ENCODE measurements around the gene MAJIN. TPM values are rescaled to one million over a fixed set of nuclear protein-coding genes. Genes with fewer than 3 reads are reported as not detected.

The MAJIN gene
- total RNA-seq, 4 donors from 2014 or later, result not detected

DNA sequence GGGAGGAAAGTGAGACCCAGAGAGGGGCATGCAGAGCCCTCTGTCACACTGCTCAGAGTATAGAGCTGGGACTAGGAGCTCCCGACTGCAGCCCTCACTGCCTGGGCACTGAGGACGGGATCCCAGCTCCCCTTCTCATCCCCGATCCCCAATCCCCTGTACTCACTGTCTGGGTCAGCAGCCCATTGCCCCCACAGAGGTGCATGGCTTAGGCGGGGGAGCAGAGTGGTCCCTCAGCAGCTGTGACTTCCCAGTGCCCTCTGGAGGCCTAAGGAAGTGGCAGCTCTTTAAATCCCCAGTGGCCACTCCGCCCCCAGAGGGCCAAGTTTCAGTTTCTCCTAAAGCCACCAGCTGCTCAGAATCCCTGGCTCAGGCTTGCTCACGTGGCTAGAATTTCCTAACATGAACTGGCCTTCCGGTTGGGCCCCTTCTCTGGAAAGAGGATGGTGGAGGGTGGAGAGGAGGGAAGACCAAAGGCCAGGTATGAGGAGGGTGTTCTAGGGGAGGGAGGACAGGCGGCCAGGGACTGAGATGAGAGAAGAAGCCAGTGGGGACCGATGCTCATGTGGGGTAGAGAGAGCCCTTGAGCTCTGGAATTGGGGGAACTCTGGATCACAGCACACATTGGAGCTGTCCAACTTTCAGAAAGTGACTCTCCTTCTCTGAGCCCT is 24.9 kb upstream of the MAJIN start, which contains the start of gene BATF2:
Gene BATF2 (minus strand): TSS at position 262 of the 671 bp plus-strand sequence. CDS start 57 bp downstream, at position 205.
- H3K4me3 ChIP-seq, result peak within 1 kb of the TSS; percentile 40 to 83 (median 58)
- peaks cover 9 to 18% of the 10 kb centered on the region in 2 donors for H3K4me1 ChIP-seq
- in situ Hi-C loops (cut with MboI; ENCODE audit: low sequenced_read_pairs in 4 of 4), result no loop called here
- peak; percentile 55 to 88 for DNase-seq
- TF ChIP-seq, protein P1, sequence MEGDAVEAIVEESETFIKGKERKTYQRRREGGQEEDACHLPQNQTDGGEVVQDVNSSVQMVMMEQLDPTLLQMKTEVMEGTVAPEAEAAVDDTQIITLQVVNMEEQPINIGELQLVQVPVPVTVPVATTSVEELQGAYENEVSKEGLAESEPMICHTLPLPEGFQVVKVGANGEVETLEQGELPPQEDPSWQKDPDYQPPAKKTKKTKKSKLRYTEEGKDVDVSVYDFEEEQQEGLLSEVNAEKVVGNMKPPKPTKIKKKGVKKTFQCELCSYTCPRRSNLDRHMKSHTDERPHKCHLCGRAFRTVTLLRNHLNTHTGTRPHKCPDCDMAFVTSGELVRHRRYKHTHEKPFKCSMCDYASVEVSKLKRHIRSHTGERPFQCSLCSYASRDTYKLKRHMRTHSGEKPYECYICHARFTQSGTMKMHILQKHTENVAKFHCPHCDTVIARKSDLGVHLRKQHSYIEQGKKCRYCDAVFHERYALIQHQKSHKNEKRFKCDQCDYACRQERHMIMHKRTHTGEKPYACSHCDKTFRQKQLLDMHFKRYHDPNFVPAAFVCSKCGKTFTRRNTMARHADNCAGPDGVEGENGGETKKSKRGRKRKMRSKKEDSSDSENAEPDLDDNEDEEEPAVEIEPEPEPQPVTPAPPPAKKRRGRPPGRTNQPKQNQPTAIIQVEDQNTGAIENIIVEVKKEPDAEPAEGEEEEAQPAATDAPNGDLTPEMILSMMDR (IDR thresholded peaks at IDR 0.05 in 4 of 5, conservative IDR thresholded peaks at IDR 0.05 in 1 of 5), result peak; percentile 15 to 60 (median 39)
- peak; percentile 36 to 56 for TF ChIP-seq POLR2A (IDR thresholded peaks at IDR 0.05)
- intact Hi-C loops (cut with DNase I; ENCODE audit: low total_unique reads), result loop anchor here (2.0 to 5.0 kb wide), 4 partner anchors 72 to 190 kb away; partner anchors contain the start of genes ATG2A and PPP2R5B
- peak; percentile 93 to 99 for ATAC-seq
- no peaks in the 10 kb centered on the region for H3K27me3 ChIP-seq
- H3K27ac ChIP-seq, result peak within 1 kb of the TSS; percentile 61 to 86 (median 72)
- no peaks in the 10 kb centered on the region for H3K9me3 ChIP-seq
- no peaks in the 10 kb centered on the region for H3K36me3 ChIP-seq

DNA sequence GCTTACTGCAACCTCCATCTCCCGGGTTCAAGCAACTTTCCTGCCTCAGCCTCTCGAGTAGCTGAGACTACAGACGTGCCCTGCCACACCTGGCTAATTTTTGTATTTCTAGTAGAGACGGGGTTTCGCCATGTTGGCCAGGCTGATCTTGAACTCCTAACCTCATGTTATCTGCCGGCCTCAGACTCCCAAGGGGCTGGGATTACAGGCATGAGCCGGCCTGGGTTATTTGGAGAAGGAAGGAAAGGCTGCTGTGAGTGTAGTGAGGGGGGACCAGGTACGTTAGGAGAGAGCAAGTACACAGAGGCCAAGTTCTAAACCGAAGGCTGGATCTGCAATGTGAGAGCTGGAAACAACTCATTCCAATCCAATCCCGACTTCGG is 24.4 kb upstream of the MAJIN start:
- ATAC-seq (peak in 1 of 2 donors; percentile 23), DNase-seq (no peak)
- peaks cover 9 to 18% of the 10 kb centered on the region in 2 donors for H3K4me1 ChIP-seq
- TF ChIP-seq, protein P1 (IDR thresholded peaks at IDR 0.05 in 4 of 5, conservative IDR thresholded peaks at IDR 0.05 in 1 of 5), result no peak
- no peak for TF ChIP-seq POLR2A (IDR thresholded peaks at IDR 0.05)
- in situ Hi-C loops (cut with MboI; ENCODE audit: low sequenced_read_pairs in 4 of 4), result no loop called here
- H3K27me3 ChIP-seq, result no peaks in the 10 kb centered on the region
- peak overlapping the region; percentile 40 to 83 (median 58) for H3K4me3 ChIP-seq
- peak overlapping the region; percentile 61 to 86 (median 72) for H3K27ac ChIP-seq
- no peaks in the 10 kb centered on the region for H3K9me3 ChIP-seq
- intact Hi-C loops (cut with DNase I; ENCODE audit: low total_unique reads), result loop anchor here (2.0 to 5.0 kb wide), 4 partner anchors 72 to 191 kb away; partner anchors contain the start of genes ATG2A and PPP2R5B
- no peaks in the 10 kb centered on the region for H3K36me3 ChIP-seq

DNA sequence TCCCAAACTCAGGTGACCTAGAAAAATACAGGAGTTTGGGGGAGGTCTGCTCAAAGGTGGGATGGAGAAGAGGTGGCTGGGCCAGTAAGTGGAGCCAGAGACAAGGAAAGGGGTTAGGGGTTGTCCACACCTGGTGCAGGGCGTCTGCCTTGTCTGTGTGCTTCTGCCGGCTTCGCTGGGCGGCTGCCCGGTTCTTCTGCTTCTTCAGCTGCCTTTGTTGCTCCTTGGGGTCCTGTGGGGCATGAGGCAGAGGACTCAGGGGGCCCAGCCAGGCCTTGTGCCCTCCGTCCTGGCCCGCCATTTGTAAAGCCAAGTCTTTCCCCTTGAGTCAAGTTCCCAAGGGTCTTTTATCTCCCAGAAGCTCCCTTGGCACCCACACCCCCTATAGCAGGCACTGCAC is 22.4 kb upstream of the MAJIN start:
- TF ChIP-seq POLR2A (IDR thresholded peaks at IDR 0.05), result no peak
- TF ChIP-seq, protein P1 (IDR thresholded peaks at IDR 0.05 in 4 of 5, conservative IDR thresholded peaks at IDR 0.05 in 1 of 5), result no peak
- H3K36me3 ChIP-seq, result no peaks in the 10 kb centered on the region
- no peak overlapping the region for H3K4me3 ChIP-seq
- intact Hi-C loops (cut with DNase I; ENCODE audit: low total_unique reads), result no loop called here
- ATAC-seq (no peak), DNase-seq (no peak)
- no peak overlapping the region for H3K27ac ChIP-seq
- peaks cover 20 to 23% of the 10 kb centered on the region in 2 donors for H3K4me1 ChIP-seq
- in situ Hi-C loops (cut with MboI; ENCODE audit: low sequenced_read_pairs in 4 of 4), result no loop called here
- no peaks in the 10 kb centered on the region for H3K9me3 ChIP-seq
- H3K27me3 ChIP-seq, result no peaks in the 10 kb centered on the region

DNA sequence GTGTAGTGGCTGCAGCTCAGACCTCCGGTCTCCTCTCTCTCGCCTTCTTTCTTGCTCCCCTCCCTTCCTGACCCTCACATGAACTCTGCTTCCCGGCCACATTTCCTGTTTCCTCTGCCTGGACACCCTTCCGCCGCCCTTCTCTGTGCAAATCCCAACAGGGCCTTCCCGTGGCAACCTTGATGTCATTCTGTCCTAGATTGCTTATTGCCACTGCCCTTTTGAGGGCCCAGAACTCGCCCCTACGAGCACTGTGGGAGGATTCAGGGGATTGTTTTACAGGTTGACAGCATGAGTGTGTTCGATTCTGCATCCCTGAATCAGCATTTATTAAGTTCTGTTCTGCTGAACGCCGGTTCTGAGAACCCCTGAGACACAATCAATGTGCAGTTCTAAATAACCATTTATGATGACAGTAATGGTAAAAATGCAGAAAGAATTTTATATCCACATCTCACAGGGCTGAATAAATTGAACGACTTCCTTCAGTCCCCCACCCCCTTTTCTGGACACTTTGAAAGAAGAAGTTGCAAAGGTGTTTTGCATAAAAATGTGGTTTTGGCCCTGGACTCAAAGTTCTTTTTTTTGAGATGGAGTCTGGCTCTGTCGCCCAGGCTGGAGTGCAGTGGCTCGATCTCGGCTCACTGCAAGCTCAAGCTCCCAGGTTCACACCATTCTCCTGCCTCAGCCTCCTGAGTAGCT is 18.5 kb upstream of the MAJIN start:
- peak overlapping the region; percentile 44 to 59 (median 47) for H3K27ac ChIP-seq

More for the DNA sequence above, 18.5 kb upstream of the MAJIN start:
- TF ChIP-seq POLR2A (IDR thresholded peaks at IDR 0.05), result no peak
- TF ChIP-seq, protein P1 (IDR thresholded peaks at IDR 0.05 in 4 of 5, conservative IDR thresholded peaks at IDR 0.05 in 1 of 5), result no peak
- peak; percentile 15 to 30 for DNase-seq
- no peaks in the 10 kb centered on the region for H3K27me3 ChIP-seq
- H3K4me1 ChIP-seq, result peaks cover 6 to 14% of the 10 kb centered on the region in 2 donors
- ATAC-seq, result peak; percentile 45 to 48
- peak overlapping the region; percentile 4 to 40 (median 34) for H3K4me3 ChIP-seq
- intact Hi-C loops (cut with DNase I; ENCODE audit: low total_unique reads) (no loop called here), in situ Hi-C loops (cut with MboI; ENCODE audit: low sequenced_read_pairs in 4 of 4) (no loop called here)
- H3K36me3 ChIP-seq, result no peaks in the 10 kb centered on the region
- no peaks in the 10 kb centered on the region for H3K9me3 ChIP-seq
